TTC549 (cell line): ENCODE measurements around the gene IGF2.

Experiments used
- FAIRE-seq: peaks from 2 replicates; lab custom pipeline; 2012; peaks lifted over from hg19 to GRCh38; lab: Jason Lieb, UNC

The IGF2 gene

DNA sequence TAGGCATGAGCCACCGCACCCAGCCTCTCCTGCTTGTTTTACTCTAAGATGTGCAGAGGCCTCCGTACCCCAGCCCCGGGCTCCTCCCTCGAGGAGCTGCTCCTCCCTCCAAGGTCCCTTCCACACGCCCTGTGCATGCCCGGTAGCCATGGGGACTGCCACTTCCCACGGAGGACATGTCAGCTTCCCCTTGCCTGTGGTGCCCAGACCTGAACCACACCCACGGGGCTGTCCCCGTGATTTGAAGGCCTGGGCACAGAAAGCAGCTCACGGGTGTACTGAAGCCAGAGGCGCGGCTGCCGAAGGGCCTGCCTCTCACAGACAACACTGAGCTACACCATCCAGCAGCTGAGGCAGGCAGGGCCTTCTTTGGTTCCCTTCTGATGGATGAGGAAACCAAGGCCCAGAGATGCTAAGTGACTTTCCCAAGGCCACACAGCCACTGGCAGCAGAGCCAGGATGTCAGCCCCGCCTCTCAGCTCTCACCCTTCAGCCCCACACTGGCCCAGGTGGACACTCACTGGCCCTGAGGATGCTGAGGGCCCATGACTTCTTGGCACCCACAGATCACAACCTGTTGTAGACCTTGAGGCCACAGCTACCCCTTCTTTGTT, 14.5 kb upstream of the IGF2 start:
- FAIRE-seq: no peak

DNA sequence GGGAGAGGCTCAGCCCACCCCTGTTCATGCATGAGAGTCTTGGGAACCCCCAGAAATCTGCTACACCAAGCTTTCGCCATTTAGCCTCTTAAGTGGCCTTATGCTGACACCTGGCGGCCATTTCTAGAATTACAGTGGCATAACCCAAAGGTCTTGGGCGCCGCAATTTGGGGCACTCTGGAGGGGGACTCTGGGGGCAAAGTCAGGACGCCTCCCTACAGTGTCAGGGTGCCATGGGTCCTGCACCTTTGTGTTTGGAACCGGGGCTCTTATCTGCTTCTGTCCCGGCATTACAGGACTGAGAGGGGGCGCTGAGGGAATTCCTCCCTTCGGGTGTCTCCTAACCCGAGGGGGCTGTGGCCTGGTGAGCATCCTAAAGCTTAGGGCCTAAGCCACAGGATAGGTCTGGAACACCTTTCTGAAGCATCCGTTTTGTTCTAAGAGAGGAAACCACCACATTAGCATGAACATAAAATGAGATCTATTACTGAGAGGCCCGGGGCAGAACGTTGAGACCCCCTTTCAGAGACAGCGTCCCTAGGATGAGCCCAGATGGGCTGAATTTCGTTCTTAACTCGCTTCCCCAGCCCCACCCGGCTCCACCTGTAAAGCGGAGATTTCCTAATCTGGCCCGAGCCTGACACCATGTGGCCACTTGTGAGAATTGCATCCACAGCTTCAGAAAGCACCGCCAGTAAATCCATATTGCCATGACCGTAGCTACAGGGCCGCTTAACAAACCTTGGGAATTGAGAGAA, 12.5 kb upstream of the IGF2 start:
- peak; percentile 76 for FAIRE-seq

DNA sequence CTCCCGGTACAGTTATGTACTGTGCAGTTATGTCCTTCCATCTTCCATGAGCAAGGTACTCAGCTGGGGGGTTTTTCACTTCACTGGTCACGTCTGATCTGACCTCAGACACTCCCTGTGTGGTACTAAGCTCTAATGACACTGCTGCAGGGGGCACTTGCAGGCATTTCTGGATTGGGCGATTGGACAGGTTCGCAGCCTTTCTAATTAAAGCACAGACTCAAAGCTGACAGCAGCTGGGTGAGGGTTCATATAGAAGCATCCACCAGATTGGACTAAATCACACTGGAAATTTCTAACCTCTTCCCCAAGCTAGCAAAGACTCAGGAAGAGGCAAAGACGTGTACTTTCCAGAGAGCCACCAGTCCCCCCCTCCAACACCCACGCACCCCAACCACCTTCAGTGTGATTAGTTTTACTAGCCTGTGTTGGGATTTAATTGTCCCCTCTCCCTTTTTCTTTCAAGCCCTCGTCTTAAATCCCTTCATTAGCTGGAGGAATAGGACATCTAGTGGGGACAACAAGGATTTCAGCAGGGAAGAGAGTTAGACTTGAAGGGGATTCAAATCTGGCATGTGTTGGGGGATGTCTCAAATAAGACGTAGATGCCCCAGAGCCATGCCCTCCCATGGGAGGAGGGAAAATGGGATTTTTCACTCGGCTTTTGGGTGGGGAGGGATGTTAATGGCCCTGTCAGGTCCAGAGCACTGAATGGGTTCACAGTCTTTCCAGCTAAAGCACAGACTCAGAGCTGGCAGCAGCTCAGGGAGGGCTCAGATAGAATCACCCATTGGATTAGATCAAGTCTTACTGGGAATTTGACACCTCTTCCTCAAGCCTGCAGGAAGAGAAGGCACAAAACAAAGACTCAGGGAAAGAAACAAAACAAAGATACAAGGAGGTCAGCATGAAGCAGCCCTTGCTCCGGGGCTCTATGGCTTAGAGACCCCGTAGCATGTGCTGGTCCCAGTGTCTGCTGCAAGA, 11.0 kb upstream of the IGF2 start:
- peak; percentile 68 for FAIRE-seq

DNA sequence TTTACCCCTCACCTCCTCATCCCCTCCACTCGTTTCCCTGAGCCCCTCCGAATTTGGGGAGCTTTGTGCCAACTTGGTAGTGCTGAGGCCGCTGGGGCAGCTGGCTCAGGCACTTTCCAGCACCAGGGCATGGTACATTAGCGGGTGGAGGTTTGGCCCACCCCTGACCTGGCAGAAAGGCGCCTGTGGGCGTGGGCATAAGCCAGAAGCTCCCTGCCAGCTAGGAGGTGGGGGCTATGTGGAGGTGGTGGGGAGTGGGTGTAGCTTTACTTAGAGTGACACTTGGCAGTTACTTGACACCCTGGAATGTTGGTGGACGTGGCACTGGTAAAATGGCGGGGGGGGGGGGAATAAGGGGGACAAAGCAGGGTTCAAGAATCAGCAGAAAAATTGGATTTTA, 10.3 kb upstream of the IGF2 start:
- no peak for FAIRE-seq

DNA sequence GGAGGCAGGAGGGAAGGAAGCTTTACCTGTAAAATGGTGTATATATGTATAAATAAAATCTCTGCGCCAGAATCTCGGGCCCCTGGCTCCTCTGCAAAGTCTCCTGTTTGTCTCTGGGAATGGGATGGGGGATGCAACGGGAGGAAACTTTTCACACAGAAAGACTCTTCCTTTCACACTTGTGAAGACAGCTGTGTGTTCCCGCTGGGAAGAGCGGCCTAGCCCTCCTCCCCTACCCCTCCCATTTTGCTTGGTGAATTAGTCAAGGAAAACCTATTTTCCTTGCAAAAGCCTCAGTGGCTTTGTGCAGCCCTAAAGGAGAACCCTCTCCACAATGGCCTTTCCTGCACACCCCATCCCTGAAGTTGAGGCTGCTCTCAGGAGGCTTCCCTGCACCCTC, 9.4 kb upstream of the IGF2 start:
- FAIRE-seq: no peak

DNA sequence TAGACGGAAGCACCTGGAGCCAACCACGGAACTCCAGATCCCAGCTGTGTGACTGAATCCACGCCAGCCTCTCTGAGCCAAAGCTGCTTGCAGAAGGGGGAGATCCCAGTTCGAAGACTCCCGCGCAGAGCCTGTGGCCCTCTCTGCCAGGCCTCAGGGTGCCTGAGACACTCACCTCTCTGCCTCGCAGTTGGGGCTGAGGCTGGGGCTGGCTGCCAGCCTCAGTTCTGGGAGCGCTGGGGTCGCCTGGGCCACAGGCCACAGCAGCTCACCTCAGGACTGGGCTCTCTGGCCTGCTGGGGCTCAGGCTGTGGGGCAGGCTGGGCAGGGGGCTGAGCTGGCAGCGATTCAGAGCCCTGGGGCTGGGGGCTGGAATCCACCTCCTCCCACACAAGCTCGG, 8.2 kb upstream of the IGF2 start:
- no peak for FAIRE-seq

DNA sequence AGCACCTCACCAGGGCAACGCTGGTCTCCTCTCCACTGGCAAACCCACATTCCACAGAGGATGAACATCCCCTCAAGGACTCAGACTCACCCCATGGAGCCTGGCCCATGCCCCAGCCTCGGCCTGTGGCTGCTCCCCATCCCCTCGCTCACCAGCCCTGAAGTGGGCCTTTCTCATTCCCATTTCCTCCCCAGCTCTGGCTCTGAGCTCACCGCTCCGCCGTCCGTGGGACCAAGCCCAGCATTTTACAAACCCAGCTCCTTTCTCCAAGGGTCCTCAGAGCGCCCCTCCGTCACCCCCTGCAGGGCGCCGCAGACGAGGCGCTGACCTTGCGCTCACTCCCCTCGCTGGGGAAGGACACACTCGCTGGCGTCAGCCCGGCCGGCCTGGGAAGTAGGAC, 6.9 kb upstream of the IGF2 start:
- no peak for FAIRE-seq

DNA sequence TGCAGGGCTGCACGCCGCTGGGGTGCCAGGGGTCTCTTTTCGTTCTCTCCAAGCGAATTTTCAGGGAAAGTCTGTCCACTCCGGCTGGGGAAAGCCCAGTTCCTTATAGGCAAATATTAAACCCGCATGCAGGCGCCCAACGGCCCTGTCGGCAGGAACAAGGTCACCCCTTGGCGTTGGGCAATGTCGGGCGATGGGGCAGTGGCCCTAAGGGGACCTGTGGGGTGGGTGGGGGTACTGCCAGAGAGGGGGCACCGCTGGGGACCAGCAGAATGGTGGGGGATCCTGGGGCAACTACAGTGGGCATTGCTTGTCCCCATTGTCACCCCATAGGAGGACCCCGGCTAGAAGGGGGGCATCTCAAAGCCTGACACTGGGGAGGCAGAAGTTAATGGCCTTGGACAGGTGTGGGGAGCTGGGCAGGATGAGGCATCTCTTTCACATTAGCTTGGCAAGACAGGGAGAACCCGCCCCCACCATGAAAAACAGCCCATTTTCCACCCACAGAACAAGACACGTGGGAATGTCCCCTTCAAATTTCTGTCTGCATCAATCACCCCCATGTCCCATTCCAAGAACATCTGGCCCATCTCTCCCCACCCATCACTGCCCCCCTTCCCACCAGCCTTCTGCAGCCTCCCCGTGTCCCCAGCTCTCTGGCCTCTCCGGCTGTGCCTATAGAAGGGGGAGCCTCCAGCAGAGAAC, 5.5 kb upstream of the IGF2 start:
- no peak for FAIRE-seq

DNA sequence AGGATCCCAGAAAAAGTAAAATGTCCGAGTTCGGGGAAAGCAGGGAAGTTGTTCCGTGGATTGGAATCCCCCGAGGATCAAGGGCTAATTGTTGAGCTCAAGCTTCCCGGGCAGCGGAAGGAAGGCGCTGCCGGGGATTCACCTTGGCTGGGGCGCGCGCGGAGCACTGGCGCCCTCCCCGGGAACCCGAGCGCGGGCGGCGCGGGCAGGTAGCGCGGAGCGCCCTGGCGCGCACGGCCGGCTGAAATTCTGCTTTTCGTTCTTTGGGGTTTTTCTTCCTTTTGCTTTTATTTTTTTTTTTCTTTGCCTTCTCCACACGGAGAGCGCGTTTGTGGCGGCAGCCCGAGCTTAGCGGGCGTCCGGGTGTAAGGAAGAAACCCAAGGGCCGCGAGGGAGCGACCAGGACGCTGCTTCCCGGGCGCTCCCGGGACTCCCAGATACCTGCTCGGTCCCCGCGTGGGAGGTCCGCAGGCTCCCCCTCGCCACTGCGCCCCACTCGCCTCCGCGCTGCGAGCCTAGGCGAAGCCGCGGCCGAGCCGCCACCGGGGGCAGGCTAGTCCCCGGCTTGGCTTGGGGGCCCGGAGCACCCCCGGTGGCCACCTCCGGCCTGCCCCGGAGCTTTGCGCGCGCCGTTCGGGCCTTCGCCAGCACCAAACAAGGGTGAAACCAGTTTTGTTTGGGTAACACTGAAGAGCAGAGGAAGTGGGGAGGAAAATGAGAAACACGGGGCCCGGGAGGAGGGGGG, 4.8 kb upstream of the IGF2 start:
- no peak for FAIRE-seq

DNA sequence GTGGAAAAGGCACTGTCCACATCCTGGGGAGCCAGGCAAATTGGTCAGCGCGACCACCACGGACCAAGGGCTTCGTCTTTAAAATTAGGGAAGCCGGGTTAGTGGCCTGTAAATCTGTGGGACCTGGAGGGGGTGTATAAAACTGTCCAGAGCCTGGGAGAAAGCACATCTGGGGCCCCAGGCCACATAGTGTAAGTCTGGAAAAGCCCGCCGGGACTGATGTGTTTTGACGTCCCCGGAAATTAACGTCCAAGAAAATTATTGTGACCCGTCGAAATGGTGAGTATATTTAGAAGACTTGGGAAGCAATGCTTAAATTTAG, 4.2 kb upstream of the IGF2 start:
- no peak for FAIRE-seq

DNA sequence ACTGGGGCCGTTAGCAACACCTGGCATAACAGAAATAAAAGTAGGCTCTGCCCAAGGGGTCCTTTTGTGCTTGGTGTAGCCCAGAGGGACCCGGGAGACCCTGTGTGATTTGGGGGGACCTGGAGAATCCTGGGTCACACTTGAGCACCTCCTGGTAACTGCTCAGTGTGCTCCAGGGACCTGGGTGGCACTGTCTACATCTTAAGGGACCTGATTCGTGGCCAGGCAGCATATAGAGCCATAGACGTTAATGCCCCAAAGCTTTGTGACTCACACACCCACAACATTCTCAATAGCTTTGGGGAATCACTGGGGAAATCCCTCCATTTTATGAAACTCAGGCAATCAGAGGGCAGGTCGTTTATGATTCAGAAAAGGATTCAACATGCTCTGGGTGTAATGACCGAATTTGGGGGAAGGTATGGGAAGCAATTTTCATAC, 3.6 kb upstream of the IGF2 start:
- FAIRE-seq: no peak

DNA sequence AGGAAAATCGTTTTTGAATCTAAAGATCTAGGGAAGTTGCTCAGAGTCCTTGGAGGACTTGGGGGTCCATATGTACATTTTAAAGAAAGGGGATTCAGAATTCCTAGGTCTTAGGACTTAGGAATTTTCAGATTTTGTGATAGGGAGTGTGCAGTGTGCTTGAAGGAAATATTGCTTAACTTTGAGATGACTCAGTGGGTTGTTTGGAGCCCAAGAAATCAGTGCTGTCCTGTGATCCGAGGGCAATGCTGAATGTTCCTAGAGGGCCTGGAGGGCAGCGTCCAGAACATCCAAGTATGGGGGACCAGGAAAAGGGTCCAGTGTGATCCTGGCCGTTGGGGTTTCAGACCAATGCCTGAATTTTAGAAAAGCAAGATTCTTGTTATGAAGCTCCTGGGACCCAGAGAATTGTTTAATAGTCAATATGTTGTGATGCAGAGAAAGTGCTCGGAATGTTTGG, 3.1 kb upstream of the IGF2 start:
- no peak for FAIRE-seq

DNA sequence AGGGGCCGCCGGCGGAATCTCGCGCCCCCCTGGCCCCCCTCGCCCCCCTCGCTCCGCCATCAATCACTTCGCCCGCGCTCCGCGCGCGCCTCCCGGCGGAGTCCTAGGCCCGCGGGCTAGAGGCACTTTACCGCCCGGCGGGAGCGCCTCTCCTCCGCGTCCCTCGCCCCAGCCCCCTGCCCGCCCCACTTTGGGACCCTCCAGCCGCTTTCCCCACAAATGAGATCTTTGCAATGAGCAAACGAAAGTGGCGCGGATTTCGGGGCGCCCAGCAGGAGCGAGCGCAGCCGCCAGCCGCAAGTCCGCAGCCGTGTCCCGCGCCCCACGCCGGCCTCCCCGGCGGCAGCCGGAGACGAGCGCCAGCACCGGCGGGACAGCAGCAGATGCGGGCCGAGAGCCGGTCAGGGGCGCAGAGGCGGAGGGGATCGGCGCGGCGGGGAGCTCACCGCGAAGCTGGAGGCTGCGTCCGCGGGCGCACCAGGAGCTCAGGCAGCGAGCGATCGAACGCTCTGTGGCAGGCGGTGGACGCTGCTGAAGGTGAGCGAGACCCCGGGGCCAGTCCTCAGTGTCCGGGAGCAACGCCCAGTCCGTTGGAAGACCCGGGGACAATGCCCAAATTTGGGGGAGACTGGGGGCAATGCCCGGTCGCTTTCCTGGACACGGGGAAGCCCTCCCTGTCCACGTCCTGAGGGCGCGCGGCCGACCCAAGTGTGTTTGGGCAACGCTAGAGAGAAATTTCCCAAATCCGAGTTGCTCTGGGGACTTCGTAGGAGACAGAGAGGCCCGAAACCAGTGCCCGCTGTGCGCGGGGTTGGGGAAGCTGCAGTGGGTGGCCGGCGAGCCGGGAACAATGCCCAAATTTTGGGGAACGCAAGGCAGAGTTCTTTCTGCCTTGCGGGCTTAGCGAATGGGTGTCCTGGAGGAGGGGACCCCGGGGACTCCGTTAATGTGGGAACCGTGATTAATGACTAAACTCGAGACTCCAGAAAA, 1.5 kb upstream of the IGF2 start:
- FAIRE-seq: no peak

DNA sequence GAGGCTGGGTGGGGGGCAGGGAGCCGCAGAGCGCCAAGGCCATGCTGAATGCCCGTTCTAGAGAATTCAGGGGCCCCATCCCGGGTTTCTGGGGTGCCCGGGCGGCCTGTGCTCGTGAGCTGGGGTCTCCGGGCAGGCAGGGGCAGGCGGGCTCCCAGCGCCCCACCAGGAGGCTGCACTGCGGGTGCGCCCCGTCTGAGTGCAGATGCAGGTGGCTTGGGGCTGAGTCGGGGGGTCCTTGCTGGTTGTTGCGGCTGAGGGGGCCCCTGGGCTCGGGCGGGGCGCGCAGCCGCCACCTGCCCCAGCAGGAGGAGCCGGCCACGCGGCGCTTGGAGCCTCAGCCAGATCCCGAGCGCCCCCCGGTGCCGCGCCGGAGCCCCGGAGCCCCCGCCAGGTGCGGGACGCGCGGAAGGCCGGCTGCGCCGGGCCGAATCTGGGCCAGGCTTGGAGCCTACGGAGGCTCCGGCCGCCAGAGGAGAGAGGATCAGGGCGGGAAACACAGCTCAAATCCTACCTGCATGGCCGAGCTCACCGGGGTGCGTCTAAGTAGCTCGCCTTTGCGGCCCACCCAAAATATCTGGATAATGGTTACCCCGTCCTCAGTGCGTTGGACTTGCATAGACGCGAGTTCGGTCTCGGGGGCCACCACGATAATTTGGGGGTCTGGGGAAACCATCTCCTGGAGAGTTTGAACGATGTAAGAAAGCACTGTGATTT, 590 bp upstream of the IGF2 start:
- FAIRE-seq: no peak

DNA sequence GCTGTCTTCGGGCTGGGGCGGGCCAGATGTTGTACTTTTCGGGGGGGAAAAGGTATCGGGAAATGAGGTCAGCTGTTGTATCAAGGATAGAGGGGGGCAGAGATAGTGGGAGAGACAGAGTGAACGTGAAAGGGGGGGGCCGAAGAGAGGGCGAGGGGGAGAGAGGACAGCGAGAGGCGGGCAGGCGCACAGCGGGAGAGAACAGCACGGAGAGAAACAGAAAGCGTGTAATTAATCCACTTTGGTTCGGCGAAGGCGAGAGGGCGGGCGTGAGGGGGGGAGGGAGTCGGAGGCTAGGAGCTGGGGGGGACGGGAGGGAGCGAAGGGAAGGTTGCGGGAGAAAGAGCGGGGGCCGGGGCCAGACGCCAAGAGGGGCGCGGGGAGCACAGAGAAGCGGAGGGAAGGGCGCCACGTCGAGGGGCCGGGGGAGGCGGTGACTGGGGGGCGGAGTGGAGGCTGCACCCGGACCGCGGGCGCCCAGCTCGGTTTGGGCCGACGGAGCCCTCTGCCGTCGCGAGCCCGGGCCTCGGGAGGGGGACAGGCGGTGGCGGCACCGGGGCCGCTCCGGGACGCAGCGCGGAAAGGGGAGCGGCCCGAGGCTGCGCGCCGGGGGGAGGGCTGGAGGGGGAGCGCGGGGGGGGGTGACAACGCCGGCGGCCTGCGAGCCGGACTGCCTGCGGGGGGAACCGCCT, 612 bp downstream of the IGF2 start:
- FAIRE-seq: no peak

DNA sequence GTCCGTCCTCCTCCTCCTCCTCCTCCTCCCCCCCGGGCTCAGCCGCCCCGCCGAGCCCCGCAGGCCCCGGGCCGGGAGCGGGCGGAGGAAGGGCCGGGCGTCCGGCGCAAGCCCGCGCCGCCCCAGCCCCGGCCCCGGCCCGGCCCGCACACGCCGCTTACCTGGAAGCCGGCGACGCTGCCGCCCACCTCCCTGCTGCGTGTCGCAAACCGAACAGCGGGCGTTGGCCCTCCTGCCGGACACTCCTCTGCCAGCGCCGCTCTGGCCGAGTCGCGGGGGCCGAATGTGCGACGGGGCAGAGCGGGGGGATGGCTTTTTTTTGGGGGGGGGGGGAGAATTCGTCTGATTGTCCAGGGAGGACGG, 1.1 kb downstream of the IGF2 start:
- FAIRE-seq: no peak

DNA sequence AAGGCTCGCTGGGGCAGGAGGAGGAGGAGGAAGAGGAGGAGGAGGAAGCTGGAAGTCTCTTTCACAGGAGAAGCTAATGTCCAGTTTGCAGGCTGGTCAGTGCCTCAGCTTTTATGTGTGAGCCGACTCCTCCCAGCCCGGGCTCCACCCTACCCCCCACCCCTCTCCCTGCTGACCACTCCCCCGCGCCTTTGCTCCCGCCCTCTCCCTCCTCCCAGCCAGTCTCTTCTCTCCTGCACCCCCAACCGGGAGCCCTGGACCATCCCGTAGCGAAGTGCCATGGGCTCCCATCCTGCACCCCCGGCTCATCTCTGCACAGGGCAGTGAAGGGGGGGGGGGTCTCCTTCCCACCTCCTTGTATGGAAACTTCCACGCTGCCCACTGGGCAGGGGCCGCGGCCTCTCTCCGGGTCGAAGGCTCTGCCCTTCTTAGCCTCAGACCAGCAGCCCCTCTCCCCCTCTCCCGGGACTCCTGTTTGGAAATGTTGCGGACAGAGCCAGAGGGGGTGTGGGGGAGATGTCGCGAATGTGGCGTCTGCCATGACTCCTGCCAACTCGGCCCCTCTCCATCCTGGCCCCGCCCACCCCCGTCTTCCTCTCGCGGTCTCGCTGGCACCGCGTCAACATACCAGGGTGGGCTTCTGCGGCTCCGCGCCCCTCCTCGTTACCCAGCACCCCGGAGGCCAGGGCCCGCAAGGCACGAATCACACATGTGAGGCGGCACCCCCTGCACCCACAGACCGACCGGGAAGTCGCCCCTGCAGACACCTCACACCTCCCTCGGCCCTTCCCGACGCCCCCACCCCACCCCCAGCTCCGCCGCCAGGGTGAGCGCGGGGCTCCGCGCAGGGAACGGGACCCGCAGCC, 1.8 kb downstream of the IGF2 start:
- no peak for FAIRE-seq

DNA sequence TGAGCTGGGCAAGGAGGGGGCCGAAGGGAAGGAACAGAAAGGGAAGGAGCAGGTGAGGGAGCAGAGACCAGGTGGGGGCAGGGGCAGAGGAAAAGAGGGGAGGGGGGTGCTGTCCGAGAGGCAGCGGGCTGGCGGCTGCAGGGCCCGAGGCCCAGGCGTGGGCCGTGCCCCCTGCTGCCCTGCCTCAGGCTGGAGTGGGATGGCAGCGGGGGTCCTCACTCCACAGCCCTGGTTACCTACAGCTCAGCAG, 2.3 kb downstream of the IGF2 start:
- FAIRE-seq: no peak
